GM23338 (cell line): Measurements from ENCODE around the gene VTCN1.

Experiments
- CREB1 ChIP-seq: fragments of 250-450 bp; sonication (Bioruptor Pico); IDR thresholded peaks from 2 replicates; pipeline ENCODE4 v1.5.0; 2020; ENCODE audit warnings: low read depth, mild to moderate bottlenecking, moderate library complexity
- CTCF ChIP-seq, 2 experiments: fragments of 200-600 bp in 1 of 2; sonication (generic) in 1 of 2; conservative IDR thresholded peaks; 2 replicates each; pipeline versions ENCODE4 v1.5.1 to v1.6.1; 2016 to 2017; ENCODE audit warnings: antibody characterized with exemption in 2 of 2, low read depth in 2 of 2, mild to moderate bottlenecking in 2 of 2, moderate library complexity in 1 of 2
- ETS1 ChIP-seq: IDR thresholded peaks from 2 replicates; pipeline ENCODE4 v1.6.1; 2016; ENCODE audit warnings: antibody characterized with exemption
- EZH2 ChIP-seq: fragments of 200-600 bp; sonication (generic); IDR thresholded peaks from one replicate; pipeline ENCODE4 v1.8.0; 2017; ENCODE audit warnings: antibody characterized with exemption, mild to moderate bottlenecking, low read depth; ENCODE audit not compliant: unreplicated experiment
- EZH2phosphoT487 ChIP-seq: fragments of 200-600 bp; sonication (generic); IDR thresholded peaks from one replicate; pipeline ENCODE4 v1.8.1; 2018; ENCODE audit warnings: antibody characterized with exemption; ENCODE audit not compliant: unreplicated experiment
- JUNB ChIP-seq: IDR thresholded peaks from one replicate; pipeline ENCODE4 v1.6.1; 2016; ENCODE audit warnings: antibody characterized with exemption; ENCODE audit not compliant: unreplicated experiment
- NANOG ChIP-seq: IDR thresholded peaks from 2 replicates; pipeline ENCODE4 v1.6.1; 2016; ENCODE audit warnings: antibody characterized with exemption, borderline replicate concordance
- POLR2AphosphoS5 ChIP-seq: IDR thresholded peaks from 2 replicates; pipeline ENCODE4 v1.6.1; 2016; ENCODE audit warnings: antibody characterized with exemption, low read depth
- REST ChIP-seq: IDR thresholded peaks from one replicate; pipeline ENCODE4 v1.6.1; 2018; ENCODE audit warnings: antibody characterized with exemption; ENCODE audit not compliant: unreplicated experiment
- STAT1 ChIP-seq: IDR thresholded peaks from one replicate; pipeline ENCODE4 v1.6.1; 2016; ENCODE audit warnings: antibody characterized with exemption; ENCODE audit not compliant: unreplicated experiment
- ZNF114 ChIP-seq: fragments of 250-450 bp; sonication (Bioruptor Pico); IDR thresholded peaks from 2 replicates; pipeline ENCODE4 v1.5.0; 2020; ENCODE audit warnings: mild to moderate bottlenecking, moderate library complexity
- ZNF331 ChIP-seq: fragments of 250-450 bp; sonication (Bioruptor Pico); IDR thresholded peaks from 2 replicates; pipeline ENCODE4 v1.5.0; 2020; ENCODE audit warnings: low read depth, mild to moderate bottlenecking, moderate library complexity
- ZNF462 ChIP-seq: fragments of 250-450 bp; sonication (Bioruptor Pico); IDR thresholded peaks from 2 replicates; pipeline ENCODE4 v1.5.0; 2020; ENCODE audit warnings: mild to moderate bottlenecking, moderate library complexity

GRCh38 chr1:117118137-117118536 is 92.6 kb downstream of the VTCN1 start:
- TF ChIP-seq CTCF (conservative IDR thresholded peaks at IDR 0.05; ENCODE audit: low read depth in 2 of 2), result no peak
- no peak for TF ChIP-seq EZH2phosphoT487
- no peak for TF ChIP-seq CREB1 (CRISPR knock-in tag)
- no peak for TF ChIP-seq POLR2AphosphoS5
- no peak for TF ChIP-seq STAT1
- TF ChIP-seq EZH2, result no peak
- TF ChIP-seq REST, result no peak
- no peak for TF ChIP-seq ETS1
- TF ChIP-seq JUNB, result no peak
- no peak for TF ChIP-seq ZNF114
- no peak for TF ChIP-seq NANOG
- TF ChIP-seq ZNF462, result no peak
- TF ChIP-seq ZNF331 (CRISPR knock-in tag), result no peak
